ENCODE measurements around the gene BMP3. TPM values are rescaled to one million over a fixed set of nuclear protein-coding genes. Genes with fewer than 3 reads are reported as not detected.
"Not testable (repeated sequence)": the region's sequence is repeated elsewhere in the genome, so short reads cannot be mapped to it uniquely, and the experiment has no call there.

BMP3 gene
- total RNA-seq, 1 experiment from 2014 or later, result 0.17 TPM

GRCh38 chr4:80990851-80991250 is 39.7 kb upstream of the BMP3 start:
- Mint-ChIP-seq H3K36me3 (ENCODE audit: insufficient read depth, unreplicated experiment) (no peaks in the 10 kb centered on the region), H3K4me3 (ENCODE audit: low read depth, unreplicated experiment) (no peak overlapping the region), H3K27me3 (ENCODE audit: unreplicated experiment) (no peaks in the 10 kb centered on the region), H3K27ac (ENCODE audit: unreplicated experiment) (no peak overlapping the region), H3K9me3 (ENCODE audit: low read depth, unreplicated experiment) (no peaks in the 10 kb centered on the region), H3K4me1 (ENCODE audit: low read depth, unreplicated experiment) (no peaks in the 10 kb centered on the region)
- no peak for DNase-seq
- intact Hi-C loops (cut with micrococcal nuclease; ENCODE audit: unreplicated experiment), result loop anchor here (1.0 to 5.0 kb wide), 2 partner anchors 51 to 625 kb away; no protein-coding TSS in a partner anchor
- CTCF ChIA-PET, result interaction anchor here (1.6 kb wide), 1 partner anchor 49 kb away, joined by 6 read pairs; no protein-coding TSS in a partner anchor
- no TSS peak for BruUV-seq (replicated peaks)
- no peak for TF ChIP-seq CTCF (IDR thresholded peaks at IDR 0.05; ENCODE audit: unreplicated experiment)

GRCh38 chr4:80999943-81000342 is 30.6 kb upstream of the BMP3 start:
- DNase-seq, result no peak
- Mint-ChIP-seq H3K4me1 (ENCODE audit: low read depth, unreplicated experiment) (no peaks in the 10 kb centered on the region), H3K36me3 (ENCODE audit: insufficient read depth, unreplicated experiment) (no peaks in the 10 kb centered on the region), H3K9me3 (ENCODE audit: low read depth, unreplicated experiment) (peaks cover 2% of the 10 kb centered on the region), H3K27ac (ENCODE audit: unreplicated experiment) (no peak overlapping the region), H3K27me3 (ENCODE audit: unreplicated experiment) (no peaks in the 10 kb centered on the region), H3K4me3 (ENCODE audit: low read depth, unreplicated experiment) (no peak overlapping the region)
- intact Hi-C loops (cut with micrococcal nuclease; ENCODE audit: unreplicated experiment), result no loop called here
- no TSS peak for BruUV-seq (replicated peaks)
- TF ChIP-seq CTCF (IDR thresholded peaks at IDR 0.05; ENCODE audit: unreplicated experiment), result no peak
- CTCF ChIA-PET, result no interaction called here

- no peak for TF ChIP-seq CTCF (IDR thresholded peaks at IDR 0.05; ENCODE audit: unreplicated experiment)
- Mint-ChIP-seq H3K27me3 (ENCODE audit: unreplicated experiment) (no peaks in the 10 kb centered on the region), H3K36me3 (ENCODE audit: insufficient read depth, unreplicated experiment) (no peaks in the 10 kb centered on the region), H3K4me1 (ENCODE audit: low read depth, unreplicated experiment) (no peaks in the 10 kb centered on the region), H3K9me3 (ENCODE audit: low read depth, unreplicated experiment) (peaks cover 5% of the 10 kb centered on the region), H3K4me3 (ENCODE audit: low read depth, unreplicated experiment) (no peak overlapping the region), H3K27ac (ENCODE audit: unreplicated experiment) (no peak overlapping the region)
- intact Hi-C loops (cut with micrococcal nuclease; ENCODE audit: unreplicated experiment), result no loop called here
- no TSS peak for BruUV-seq (replicated peaks)
- CTCF ChIA-PET, result no interaction called here
- no peak for DNase-seq
Observed at GRCh38 chr4:81003597-81004111, 26.9 kb upstream of the BMP3 start.

- TF ChIP-seq CTCF (IDR thresholded peaks at IDR 0.05; ENCODE audit: unreplicated experiment), result no peak
- intact Hi-C loops (cut with micrococcal nuclease; ENCODE audit: unreplicated experiment), result no loop called here
- Mint-ChIP-seq H3K36me3 (ENCODE audit: insufficient read depth, unreplicated experiment) (no peaks in the 10 kb centered on the region), H3K27ac (ENCODE audit: unreplicated experiment) (no peak overlapping the region), H3K9me3 (ENCODE audit: low read depth, unreplicated experiment) (peaks cover 6% of the 10 kb centered on the region), H3K27me3 (ENCODE audit: unreplicated experiment) (no peaks in the 10 kb centered on the region), H3K4me3 (ENCODE audit: low read depth, unreplicated experiment) (no peak overlapping the region), H3K4me1 (ENCODE audit: low read depth, unreplicated experiment) (no peaks in the 10 kb centered on the region)
- no peak for DNase-seq
- BruUV-seq (replicated peaks), result no TSS peak
- CTCF ChIA-PET, result no interaction called here
Observed at GRCh38 chr4:81007417-81007816, 23.1 kb upstream of the BMP3 start.

GRCh38 chr4:81016566-81016965 is 13.9 kb upstream of the BMP3 start:
- BruUV-seq (replicated peaks); H3K4me3 Mint-ChIP-seq (ENCODE audit: low read depth, unreplicated experiment); H3K9me3 Mint-ChIP-seq (ENCODE audit: low read depth, unreplicated experiment); H3K4me1 Mint-ChIP-seq (ENCODE audit: low read depth, unreplicated experiment); H3K27me3 Mint-ChIP-seq (ENCODE audit: unreplicated experiment); intact Hi-C loops (cut with micrococcal nuclease; ENCODE audit: unreplicated experiment); CTCF ChIA-PET; DNase-seq; H3K36me3 Mint-ChIP-seq (ENCODE audit: insufficient read depth, unreplicated experiment); H3K27ac Mint-ChIP-seq (ENCODE audit: unreplicated experiment): not testable (repeated sequence)
